Measurements from ENCODE around the gene CD2AP. TPM values are rescaled to one million over a fixed set of nuclear protein-coding genes. Genes with fewer than 3 reads are reported as not detected.
"Not testable (repeated sequence)": the region's sequence is repeated elsewhere in the genome, so short reads cannot be mapped to it uniquely, and the experiment has no call there.

Gene CD2AP
- total and polyA plus RNA-seq, 2 experiments from 2014 or later = 13.7 to 48.0 TPM

DNA sequence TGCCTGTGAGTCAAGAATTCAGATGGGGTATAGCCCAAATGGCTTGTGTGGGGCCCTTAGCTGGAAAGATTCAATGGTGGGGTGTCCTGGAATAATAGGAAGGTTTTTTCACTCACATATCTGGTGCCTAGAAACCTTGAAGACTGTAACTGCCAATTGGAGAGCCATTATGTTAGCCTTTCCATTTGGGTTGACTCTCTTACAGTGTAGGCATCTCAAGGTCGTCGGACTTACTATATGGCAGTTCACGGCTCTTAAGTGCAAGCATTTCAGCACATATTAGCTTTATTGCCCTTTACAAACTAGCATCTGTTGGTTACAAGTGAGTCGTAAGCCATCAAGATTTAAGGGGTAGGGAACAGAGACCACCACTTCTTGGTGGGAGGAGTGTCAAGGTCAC lies 74.1 kb downstream of the CD2AP start:
- Histone ChIP-seq H4K20me1 (ENCODE audit: insufficient read depth, poor library complexity, severe bottlenecking) (no peaks in the 10 kb centered on the region), H3K27ac (no peak overlapping the region), H3K4me2 (no peak overlapping the region), H2AFZ (no peak overlapping the region), H3K9me3 (ENCODE audit: low read depth) (peaks cover 7% of the 10 kb centered on the region), H3K79me2 (peaks cover 17% of the 10 kb centered on the region), H3K27me3 (no peaks in the 10 kb centered on the region), H3K4me3 (no peak overlapping the region), H3K36me3 (replicated peaks; ENCODE audit: insufficient read depth, low read depth) (no peaks in the 10 kb centered on the region), H3K4me1 (ENCODE audit: insufficient read depth) (no peaks in the 10 kb centered on the region), H3K9me2 (replicated peaks; ENCODE audit: insufficient read depth) (no peaks in the 10 kb centered on the region)
- WGBS (ENCODE audit: low lambda C conversion rate, missing lambda C conversion rate) = 98% methylated on average over 4 of the region's 4 CpGs
- no peak for DNase-seq (ENCODE audit: low spot score)
- TF ChIP-seq CTCF (IDR thresholded peaks at IDR 0.05; ENCODE audit: poor library complexity) (no peak), EZH2phosphoT487 (IDR thresholded peaks at IDR 0.05; ENCODE audit: low read depth, severe bottlenecking, unreplicated experiment) (no peak), EZH2 (IDR thresholded peaks at IDR 0.05; ENCODE audit: borderline replicate concordance) (no peak)

- peaks cover 18% of the 10 kb centered on the region for H3K79me2 ChIP-seq
- DNase-seq (ENCODE audit: low spot score) = no peak
- H3K4me2 ChIP-seq = no peak overlapping the region
- TF ChIP-seq CTCF (IDR thresholded peaks at IDR 0.05; ENCODE audit: poor library complexity) (no peak), EZH2 (IDR thresholded peaks at IDR 0.05; ENCODE audit: borderline replicate concordance) (no peak), EZH2phosphoT487 (IDR thresholded peaks at IDR 0.05; ENCODE audit: low read depth, severe bottlenecking, unreplicated experiment) (no peak)
- H2AFZ ChIP-seq = no peak overlapping the region
- no peaks in the 10 kb centered on the region for H3K4me1 ChIP-seq (ENCODE audit: insufficient read depth)
- no peaks in the 10 kb centered on the region for H3K27me3 ChIP-seq
- no peak overlapping the region for H3K27ac ChIP-seq
- H4K20me1 ChIP-seq (ENCODE audit: insufficient read depth, poor library complexity, severe bottlenecking) = no peaks in the 10 kb centered on the region
- 97% methylated on average over 2 of the region's 2 CpGs for WGBS (ENCODE audit: low lambda C conversion rate, missing lambda C conversion rate)
- no peak overlapping the region for H3K4me3 ChIP-seq
- no peaks in the 10 kb centered on the region for H3K9me2 ChIP-seq (replicated peaks; ENCODE audit: insufficient read depth)
- H3K36me3 ChIP-seq (replicated peaks; ENCODE audit: insufficient read depth, low read depth) = no peaks in the 10 kb centered on the region
- H3K9me3 ChIP-seq (ENCODE audit: low read depth) = peaks cover under 1% of the 10 kb centered on the region
These were observed 74.7 kb downstream of the CD2AP start for GRCh38 chr6:47552319-47552718.

DNA sequence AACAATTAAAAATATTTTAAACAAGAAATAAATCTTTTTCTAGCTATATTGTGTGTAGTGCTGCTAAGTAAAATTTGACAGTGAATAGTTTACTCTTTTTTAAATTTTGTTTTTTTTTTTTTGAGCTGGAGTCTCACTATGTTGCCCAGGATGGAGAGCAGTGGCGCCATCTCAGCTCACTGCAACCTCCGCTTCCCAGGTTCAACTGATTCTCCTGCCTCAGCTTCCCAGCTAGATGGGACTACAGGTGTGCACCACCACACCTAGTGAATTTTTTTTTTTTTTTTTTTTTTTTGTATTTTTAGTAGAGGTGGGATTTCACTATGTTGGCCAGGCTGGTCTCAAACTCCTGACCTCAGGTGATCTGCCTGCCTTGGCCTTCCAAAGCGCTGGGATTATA lies 75.7 kb downstream of the CD2AP start:
- H3K79me2 ChIP-seq = peaks cover 25% of the 10 kb centered on the region
- H3K4me3 ChIP-seq; H3K36me3 ChIP-seq (replicated peaks; ENCODE audit: insufficient read depth, low read depth); H3K4me1 ChIP-seq (ENCODE audit: insufficient read depth); H3K4me2 ChIP-seq; H3K9me3 ChIP-seq (ENCODE audit: low read depth); H3K9me2 ChIP-seq (replicated peaks; ENCODE audit: insufficient read depth); H4K20me1 ChIP-seq (ENCODE audit: insufficient read depth, poor library complexity, severe bottlenecking); H3K27ac ChIP-seq; DNase-seq (ENCODE audit: low spot score); H2AFZ ChIP-seq; H3K27me3 ChIP-seq: not testable (repeated sequence)
- WGBS (ENCODE audit: low lambda C conversion rate, missing lambda C conversion rate) = 98% methylated on average over 3 of the region's 3 CpGs

GRCh38 chr6:47556459-47556858 lies 78.9 kb downstream of the CD2AP start:
- H4K20me1 ChIP-seq (ENCODE audit: insufficient read depth, poor library complexity, severe bottlenecking); H3K4me1 ChIP-seq (ENCODE audit: insufficient read depth); DNase-seq (ENCODE audit: low spot score); H3K27me3 ChIP-seq; H3K27ac ChIP-seq; H2AFZ ChIP-seq; H3K9me3 ChIP-seq (ENCODE audit: low read depth); H3K9me2 ChIP-seq (replicated peaks; ENCODE audit: insufficient read depth); H3K36me3 ChIP-seq (replicated peaks; ENCODE audit: insufficient read depth, low read depth); H3K4me3 ChIP-seq; H3K4me2 ChIP-seq: not testable (repeated sequence)
- H3K79me2 ChIP-seq = peaks cover 45% of the 10 kb centered on the region
- 97% methylated on average over 6 of the region's 6 CpGs for WGBS (ENCODE audit: low lambda C conversion rate, missing lambda C conversion rate)

DNA sequence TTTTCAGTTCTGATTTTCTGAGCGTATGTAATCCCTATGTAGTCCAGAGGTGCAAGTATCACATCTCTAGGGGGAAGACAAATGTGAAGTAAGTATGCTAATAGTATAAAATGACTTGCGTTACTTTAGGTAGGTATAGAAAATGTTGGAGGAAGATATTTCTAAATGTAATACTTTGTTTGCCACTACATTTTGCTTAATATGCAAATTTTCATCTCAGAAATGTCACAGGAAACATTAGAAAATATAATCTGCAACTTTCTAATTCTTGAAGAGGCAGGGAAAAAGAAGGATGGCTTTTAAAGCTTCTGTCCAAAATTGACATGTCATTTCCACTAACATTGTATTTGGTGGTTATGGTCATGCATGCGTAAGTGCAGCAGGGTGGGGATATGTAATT lies 85.6 kb downstream of the CD2AP start:
- Histone ChIP-seq H3K79me2 (peaks cover 72% of the 10 kb centered on the region), H3K4me1 (ENCODE audit: insufficient read depth) (no peaks in the 10 kb centered on the region), H3K4me3 (no peak overlapping the region), H2AFZ (no peak overlapping the region), H4K20me1 (ENCODE audit: insufficient read depth, poor library complexity, severe bottlenecking) (no peaks in the 10 kb centered on the region), H3K36me3 (replicated peaks; ENCODE audit: insufficient read depth, low read depth) (no peaks in the 10 kb centered on the region), H3K9me3 (ENCODE audit: low read depth) (no peaks in the 10 kb centered on the region), H3K4me2 (no peak overlapping the region), H3K9me2 (replicated peaks; ENCODE audit: insufficient read depth) (no peaks in the 10 kb centered on the region), H3K27me3 (no peaks in the 10 kb centered on the region), H3K27ac (no peak overlapping the region)
- DNase-seq (ENCODE audit: low spot score) = no peak
- TF ChIP-seq EZH2phosphoT487 (IDR thresholded peaks at IDR 0.05; ENCODE audit: low read depth, severe bottlenecking, unreplicated experiment) (no peak), EZH2 (IDR thresholded peaks at IDR 0.05; ENCODE audit: borderline replicate concordance) (no peak), CTCF (IDR thresholded peaks at IDR 0.05; ENCODE audit: poor library complexity) (no peak)
- 97% methylated on average over 3 of the region's 3 CpGs for WGBS (ENCODE audit: low lambda C conversion rate, missing lambda C conversion rate)

DNA sequence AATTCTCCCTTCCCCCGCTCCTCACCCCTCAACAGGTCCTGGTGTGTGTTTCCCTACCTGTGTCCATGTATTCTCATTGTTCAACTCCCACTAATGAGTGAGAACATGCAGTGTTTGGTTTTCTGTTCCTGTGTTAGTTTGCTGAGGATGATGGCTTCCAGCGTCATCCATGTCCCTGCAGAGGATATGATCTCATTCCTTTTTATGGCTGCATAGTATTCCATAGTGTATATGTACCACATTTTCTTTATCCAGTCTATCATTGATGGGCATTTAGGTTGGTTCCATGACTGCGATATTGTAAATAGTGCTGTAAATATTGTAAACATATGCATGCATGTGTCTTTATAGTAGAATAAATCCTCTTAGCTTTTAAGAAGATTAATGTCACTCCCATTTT lies 89.0 kb downstream of the CD2AP start:
- DNase-seq (ENCODE audit: low spot score); H3K4me1 ChIP-seq (ENCODE audit: insufficient read depth); H2AFZ ChIP-seq; H3K9me3 ChIP-seq (ENCODE audit: low read depth); H3K27ac ChIP-seq; H3K36me3 ChIP-seq (replicated peaks; ENCODE audit: insufficient read depth, low read depth); H3K9me2 ChIP-seq (replicated peaks; ENCODE audit: insufficient read depth); H4K20me1 ChIP-seq (ENCODE audit: insufficient read depth, poor library complexity, severe bottlenecking); H3K4me2 ChIP-seq; H3K27me3 ChIP-seq; H3K4me3 ChIP-seq: not testable (repeated sequence)
- H3K79me2 ChIP-seq = peaks cover 68% of the 10 kb centered on the region
- WGBS (ENCODE audit: low lambda C conversion rate, missing lambda C conversion rate) = 97% methylated on average over 3 of the region's 3 CpGs
